ENCODE data around the gene TRAPPC2L. TPM values are rescaled to one million over a fixed set of nuclear protein-coding genes. Genes with fewer than 3 reads are reported as not detected.

The TRAPPC2L gene
- total and polyA plus RNA-seq, 4 donors: 34.2 to 106 (median 48.5) TPM

GRCh38 chr16:88874938-88875599 lies 18.1 kb downstream of the TRAPPC2L start:
- no peak overlapping the region for H3K9ac ChIP-seq (ENCODE audit: insufficient read depth in 1 of 2, low read length in 2 of 2)
- H3K9me3 ChIP-seq (ENCODE audit: control insufficient read depth in 4 of 4, insufficient read depth in 3 of 4, low read length in 3 of 4): peaks cover 0 to 5% (median 0%) of the 10 kb centered on the region in 4 donors
- no peak overlapping the region for H3K4me3 ChIP-seq
- DNase-seq (no peak), ATAC-seq (ENCODE audit: insufficient read depth, low FRiP score) (no peak)
- peaks cover 0 to 12% (median 0%) of the 10 kb centered on the region in 4 donors for H3K36me3 ChIP-seq (ENCODE audit: control insufficient read depth in 4 of 4, insufficient read depth in 4 of 4, low read length in 4 of 4)
- H3K27me3 ChIP-seq (ENCODE audit: control insufficient read depth in 3 of 3, insufficient read depth in 3 of 3, low read length in 2 of 3): peaks cover 0 to 3% (median 0%) of the 10 kb centered on the region in 3 donors
- TF ChIP-seq CTCF (IDR thresholded peaks at IDR 0.05; ENCODE audit: control extremely low read depth, extremely low read depth): no peak
- peaks cover 0 to 1% (median 0%) of the 10 kb centered on the region in 5 donors for H3K4me1 ChIP-seq (ENCODE audit: control insufficient read depth in 5 of 5, insufficient read depth in 5 of 5, low read length in 5 of 5)
- H3K27ac ChIP-seq (ENCODE audit: low read depth in 1 of 2, low read length in 1 of 2): no peak overlapping the region
- 92 to 93% methylated on average over 34 of the region's 34 CpGs for WGBS, 2 donors

DNA sequence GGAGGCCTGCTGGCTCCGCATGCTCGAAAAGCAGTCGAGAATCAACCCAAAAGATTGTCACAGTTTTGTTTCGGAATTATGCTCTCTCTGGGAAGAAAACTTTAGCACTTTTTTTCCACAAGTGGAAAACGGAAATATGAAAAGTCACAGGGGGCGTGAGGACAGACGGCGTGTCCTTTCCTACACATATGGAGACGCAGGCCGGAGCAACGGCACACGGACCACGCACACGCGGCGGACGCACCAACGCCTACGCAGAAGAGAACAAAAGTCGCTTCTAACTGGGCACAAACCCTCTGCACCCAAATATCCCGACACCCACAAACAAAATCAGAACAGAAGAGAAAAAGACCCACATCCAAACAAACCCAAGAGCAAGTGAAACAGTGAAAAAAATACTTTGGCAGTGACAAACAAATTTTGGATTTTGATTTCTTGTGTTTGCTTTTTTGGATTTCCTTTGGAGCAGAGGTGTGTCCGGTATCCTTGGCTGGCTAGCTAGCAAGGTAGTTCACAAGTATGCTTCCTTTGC lies 18.8 kb downstream of the TRAPPC2L start:
- ATAC-seq (ENCODE audit: insufficient read depth, low FRiP score): no peak
- H3K9ac ChIP-seq (ENCODE audit: insufficient read depth in 1 of 2, low read length in 2 of 2): no peak overlapping the region
- no peak overlapping the region for H3K4me3 ChIP-seq
- H3K36me3 ChIP-seq (ENCODE audit: control insufficient read depth in 4 of 4, insufficient read depth in 4 of 4, low read length in 4 of 4): peaks cover 0 to 12% (median 0%) of the 10 kb centered on the region in 4 donors
- no peak for TF ChIP-seq CTCF (IDR thresholded peaks at IDR 0.05; ENCODE audit: control extremely low read depth, extremely low read depth)
- H3K9me3 ChIP-seq (ENCODE audit: control insufficient read depth in 4 of 4, insufficient read depth in 3 of 4, low read length in 3 of 4): peaks cover 0 to 5% (median 0%) of the 10 kb centered on the region in 4 donors
- H3K4me1 ChIP-seq (ENCODE audit: control insufficient read depth in 5 of 5, insufficient read depth in 5 of 5, low read length in 5 of 5): peaks cover 0 to 7% (median 1%) of the 10 kb centered on the region in 5 donors
- DNase-seq: no peak
- 93 to 95% methylated on average over 22 of the region's 22 CpGs for WGBS, 2 donors
- peaks cover 3% of the 10 kb centered on the region in 3 donors for H3K27me3 ChIP-seq (ENCODE audit: control insufficient read depth in 3 of 3, insufficient read depth in 3 of 3, low read length in 2 of 3)
- H3K27ac ChIP-seq (ENCODE audit: low read depth in 1 of 2, low read length in 1 of 2): no peak overlapping the region

DNA sequence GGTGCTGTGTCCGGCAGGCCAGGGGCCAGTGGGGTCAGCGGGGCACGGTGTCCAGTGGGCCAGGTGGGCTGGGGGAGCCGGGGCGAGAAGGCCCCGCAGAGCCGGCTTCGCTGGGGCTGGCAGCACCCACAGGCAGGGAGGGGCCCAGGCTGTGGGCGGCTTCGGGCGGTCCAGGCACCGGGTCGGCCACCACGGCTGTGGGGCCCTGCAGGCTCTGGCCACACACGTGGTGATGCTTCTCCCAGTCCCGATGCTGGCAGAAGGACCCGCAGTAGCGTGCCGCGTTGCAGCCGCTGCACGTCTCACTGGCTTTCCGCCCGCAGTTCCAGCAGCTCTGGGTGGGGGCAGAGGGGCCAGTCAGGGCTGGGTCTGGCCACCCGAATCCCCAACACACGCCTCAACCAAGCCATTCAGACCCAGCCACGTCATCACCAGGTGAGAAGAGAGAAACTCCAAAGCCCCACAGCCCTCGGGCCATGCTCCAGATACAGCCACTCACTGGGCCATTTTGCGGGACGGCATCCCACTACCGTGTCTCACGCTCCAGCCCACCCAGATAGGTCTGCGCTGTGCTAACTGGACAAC lies 20.1 kb downstream of the TRAPPC2L start:
- Histone ChIP-seq H3K9ac (ENCODE audit: insufficient read depth in 1 of 2, low read length in 2 of 2) (no peak overlapping the region), H3K27me3 (ENCODE audit: control insufficient read depth in 3 of 3, insufficient read depth in 3 of 3, low read length in 2 of 3) (peaks cover 0 to 6% (median 3%) of the 10 kb centered on the region in 3 donors), H3K27ac (ENCODE audit: low read depth in 1 of 2, low read length in 1 of 2) (no peak overlapping the region), H3K4me1 (ENCODE audit: control insufficient read depth in 5 of 5, insufficient read depth in 5 of 5, low read length in 5 of 5) (peaks cover 0 to 15% (median 3%) of the 10 kb centered on the region in 5 donors), H3K4me3 (no peak overlapping the region), H3K36me3 (ENCODE audit: control insufficient read depth in 4 of 4, insufficient read depth in 4 of 4, low read length in 4 of 4) (peaks cover 0 to 12% (median 0%) of the 10 kb centered on the region in 4 donors), H3K9me3 (ENCODE audit: control insufficient read depth in 4 of 4, insufficient read depth in 3 of 4, low read length in 3 of 4) (peaks cover 0 to 5% (median 0%) of the 10 kb centered on the region in 4 donors)
- DNase-seq (no peak), ATAC-seq (ENCODE audit: insufficient read depth, low FRiP score) (no peak)
- TF ChIP-seq CTCF (IDR thresholded peaks at IDR 0.05; ENCODE audit: control extremely low read depth, extremely low read depth): no peak
- 91 to 94% methylated on average over 33 of the region's 33 CpGs for WGBS, 2 donors

Data from lung (tissue), 12 donors.